HepG2 (cell line): ENCODE results near the gene FARSB.

Source experiments
- AGO1 ChIP-seq: fragments of 200-400 bp; formaldehyde crosslinking; IDR thresholded peaks from 2 replicates; pipeline ENCODE4 v1.6.1; 2017; ENCODE audit warnings: mild to moderate bottlenecking, low read depth, low read length, moderate library complexity; ENCODE audit not compliant: poor library complexity, severe bottlenecking
- CHD4 ChIP-seq: fragments of 200-600 bp; sonication (generic); IDR thresholded peaks from 2 replicates; pipeline ENCODE4 v1.7.0; 2017; ENCODE audit warnings: mild to moderate bottlenecking, low read length, borderline replicate concordance
- GZF1 ChIP-seq: sonication (generic); formaldehyde crosslinking; IDR thresholded peaks from 2 replicates; pipeline ENCODE4 v1.5.1; 2020; ENCODE audit warnings: mild to moderate bottlenecking, missing genetic modification reagents
- HIVEP1 ChIP-seq: sonication (generic); formaldehyde crosslinking; IDR thresholded peaks from 2 replicates; pipeline ENCODE4 v1.4.0; 2020; ENCODE audit warnings: mild to moderate bottlenecking, missing genetic modification reagents
- JUND ChIP-seq: sonication (generic); formaldehyde crosslinking; IDR thresholded peaks from 2 replicates; pipeline ENCODE4 v1.8.0; 2022; ENCODE audit warnings: mild to moderate bottlenecking, missing genetic modification reagents
- NCOA5 ChIP-seq: sonication (generic); formaldehyde crosslinking; IDR thresholded peaks from 2 replicates; pipeline ENCODE4 v1.4.0; 2020; ENCODE audit warnings: missing genetic modification reagents
- REST ChIP-seq, 2 experiments: IDR thresholded peaks; 2 replicates each; pipeline ENCODE4 v1.6.1; 2011 to 2012; ENCODE audit warnings: low read length in 2 of 2, borderline replicate concordance in 1 of 2, low read depth in 1 of 2, mild to moderate bottlenecking in 1 of 2, moderate library complexity in 1 of 2
- SRSF1 ChIP-seq: fragments of 200-400 bp; formaldehyde crosslinking; optimal IDR thresholded peaks from 2 replicates; pipeline ENCODE3; 2017; ENCODE audit warnings: mild to moderate bottlenecking, low read depth, low read length, moderate library complexity
- TAF15 ChIP-seq: fragments of 200-400 bp; formaldehyde crosslinking; IDR thresholded peaks from one replicate; pipeline ENCODE4 v1.6.1; 2018; ENCODE audit warnings: mild to moderate bottlenecking, low read depth, low read length; ENCODE audit not compliant: poor library complexity, severe bottlenecking
- TEAD3 ChIP-seq: optimal IDR thresholded peaks from 2 replicates; pipeline ENCODE3; 2016; ENCODE audit warnings: borderline replicate concordance
- TGIF2 ChIP-seq: IDR thresholded peaks from 2 replicates; pipeline ENCODE4 v1.6.1; 2016; ENCODE audit warnings: control low read depth, missing compliant biosample characterization
- TRIM24 ChIP-seq: sonication (generic); formaldehyde crosslinking; IDR thresholded peaks from 2 replicates; pipeline ENCODE4 v1.8.0; 2022; ENCODE audit warnings: mild to moderate bottlenecking, missing genetic modification reagents
- ZBTB2 ChIP-seq: sonication (generic); formaldehyde crosslinking; IDR thresholded peaks from 2 replicates; pipeline ENCODE4 v1.8.0; 2022; ENCODE audit warnings: low read depth, missing genetic modification reagents
- ZNF124 ChIP-seq: sonication (generic); formaldehyde crosslinking; IDR thresholded peaks from 2 replicates; pipeline ENCODE4 v1.4.0; 2020; ENCODE audit warnings: missing genetic modification reagents

- no peak for TF ChIP-seq TRIM24 (CRISPR knock-in tag)
- TF ChIP-seq REST (IDR thresholded peaks at IDR 0.05; ENCODE audit: borderline replicate concordance in 1 of 2, low read depth in 1 of 2, low read length in 2 of 2): no peak
- TF ChIP-seq GZF1 (CRISPR knock-in tag): no peak
- TF ChIP-seq JUND (CRISPR knock-in tag): no peak
- TF ChIP-seq HIVEP1: no peak
- no peak for TF ChIP-seq ZBTB2 (CRISPR knock-in tag)
- no peak for TF ChIP-seq TEAD3 (CRISPR knock-in tag)
- TF ChIP-seq CHD4: no peak
- TF ChIP-seq TGIF2 (CRISPR knock-in tag): no peak
- no peak for TF ChIP-seq SRSF1
- TF ChIP-seq NCOA5 (CRISPR knock-in tag): no peak
- no peak for TF ChIP-seq AGO1
- TF ChIP-seq TAF15: no peak
- no peak for TF ChIP-seq ZNF124 (CRISPR knock-in tag)
Measured at GRCh38 chr2:222641336-222641735, 14.6 kb downstream of the FARSB start.
